GM19468 (cell line): Measurements from ENCODE around the gene ADAM15.

ENCODE experiments used
- ATAC-seq: cut with Tn5 transposase; IDR thresholded peaks from one replicate; pipeline ENCODE4 v1.9.1; 2021; ENCODE audit warnings: mild to moderate bottlenecking, moderate library complexity, moderate number of reproducible peaks; ENCODE audit not compliant: unreplicated experiment; ENCODE audit errors: extremely low read depth

The ADAM15 gene

DNA sequence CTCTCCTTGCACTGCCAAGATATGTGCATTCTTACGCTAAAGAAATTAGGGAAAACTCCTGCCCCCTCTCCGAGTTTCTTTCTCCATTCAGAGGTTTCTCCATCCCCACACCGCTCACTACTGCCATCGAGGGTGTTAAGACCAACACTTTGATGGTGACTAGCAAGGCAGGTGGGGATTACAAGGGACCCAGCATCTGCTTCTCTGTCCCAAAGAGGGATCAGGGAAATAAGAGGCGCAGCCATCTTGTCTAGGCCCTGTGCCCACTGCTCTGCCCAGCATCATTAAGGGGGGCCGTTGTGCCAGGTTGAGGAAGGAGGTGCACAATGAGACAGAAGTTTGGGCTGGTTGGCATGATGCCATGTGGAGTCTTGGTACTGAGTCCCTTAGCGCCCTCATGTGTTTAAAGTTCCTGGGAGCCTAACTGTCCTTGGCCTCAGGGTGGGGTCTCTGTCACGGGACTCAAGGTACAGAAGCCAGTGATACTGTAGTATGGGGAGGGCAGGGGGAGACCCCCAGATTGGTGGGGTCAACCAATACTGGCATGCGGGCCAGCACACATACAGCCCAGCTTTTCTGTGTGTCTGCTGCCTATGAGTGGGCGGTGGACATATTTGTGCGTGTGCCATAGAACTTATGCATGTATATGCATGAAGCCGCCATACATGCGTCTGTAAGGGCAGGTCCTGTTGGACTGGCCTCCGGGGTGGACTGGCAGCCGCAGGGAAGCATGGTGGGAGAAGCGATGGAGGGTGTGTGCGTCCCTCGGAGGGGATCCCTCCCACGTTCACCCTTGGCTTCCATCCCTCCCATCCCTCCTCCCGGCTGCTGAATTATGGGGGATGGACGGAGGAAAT is 33.0 kb downstream of the ADAM15 start:
- ATAC-seq = no peak

GRCh38 chr1:155084722-155085503 is 33.8 kb downstream of the ADAM15 start:
- ATAC-seq = peak; percentile 65

DNA sequence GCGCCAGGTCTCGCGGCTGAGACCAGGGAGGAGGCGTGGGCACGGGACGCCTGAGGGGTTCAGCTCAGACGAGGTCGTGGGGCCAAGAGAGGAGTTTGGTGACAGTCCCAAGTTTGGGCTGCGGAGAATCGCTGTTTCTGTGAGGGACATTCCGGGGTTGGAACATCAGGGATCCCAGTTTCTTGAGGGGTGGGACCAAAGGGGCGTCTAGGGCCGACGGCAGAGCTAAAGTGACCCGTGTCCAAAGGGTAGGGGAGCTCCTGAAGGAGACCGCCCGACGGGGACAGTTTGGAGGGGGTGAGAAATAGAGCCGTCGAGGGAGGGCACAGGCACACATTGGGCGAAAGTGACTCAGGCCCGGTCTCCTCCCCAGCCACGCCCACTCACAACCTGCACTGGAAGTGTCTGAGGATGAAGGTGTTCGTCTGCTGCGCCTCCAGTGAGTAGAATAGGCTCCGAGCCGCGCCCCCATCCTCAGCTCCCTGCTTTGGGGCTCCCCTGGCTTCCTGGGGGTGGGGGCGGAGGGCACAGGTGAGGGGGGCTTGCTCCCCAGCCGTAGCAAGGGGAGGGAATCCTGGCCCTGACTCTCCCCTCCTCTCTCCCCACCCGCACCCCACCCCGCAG is 34.5 kb downstream of the ADAM15 start:
- ATAC-seq = no peak

DNA sequence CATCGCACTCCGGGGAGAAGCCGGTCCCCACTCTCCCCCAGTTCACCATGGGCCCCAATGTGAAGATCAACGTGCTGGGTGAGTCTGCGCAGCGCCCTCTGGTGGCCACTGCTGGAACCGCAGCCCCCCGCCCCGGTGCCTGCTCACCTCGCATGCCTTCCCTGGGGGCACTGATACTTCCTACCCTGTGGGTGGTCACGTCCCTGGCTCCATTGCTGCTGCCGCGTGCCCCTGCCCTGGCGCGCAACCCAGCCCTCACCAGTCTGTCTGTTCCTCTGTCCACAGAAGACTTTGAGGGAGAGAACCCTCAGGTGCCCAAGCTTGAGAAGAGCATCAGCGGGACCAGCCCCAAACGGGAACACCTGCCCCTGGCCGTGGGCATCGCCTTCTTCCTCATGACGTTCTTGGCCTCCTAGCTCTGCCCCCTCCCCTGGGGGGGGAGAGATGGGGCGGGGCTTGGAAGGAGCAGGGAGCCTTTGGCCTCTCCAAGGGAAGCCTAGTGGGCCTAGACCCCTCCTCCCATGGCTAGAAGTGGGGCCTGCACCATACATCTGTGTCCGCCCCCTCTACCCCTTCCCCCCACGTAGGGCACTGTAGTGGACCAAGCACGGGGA is 35.1 kb downstream of the ADAM15 start:
- ATAC-seq = no peak

DNA sequence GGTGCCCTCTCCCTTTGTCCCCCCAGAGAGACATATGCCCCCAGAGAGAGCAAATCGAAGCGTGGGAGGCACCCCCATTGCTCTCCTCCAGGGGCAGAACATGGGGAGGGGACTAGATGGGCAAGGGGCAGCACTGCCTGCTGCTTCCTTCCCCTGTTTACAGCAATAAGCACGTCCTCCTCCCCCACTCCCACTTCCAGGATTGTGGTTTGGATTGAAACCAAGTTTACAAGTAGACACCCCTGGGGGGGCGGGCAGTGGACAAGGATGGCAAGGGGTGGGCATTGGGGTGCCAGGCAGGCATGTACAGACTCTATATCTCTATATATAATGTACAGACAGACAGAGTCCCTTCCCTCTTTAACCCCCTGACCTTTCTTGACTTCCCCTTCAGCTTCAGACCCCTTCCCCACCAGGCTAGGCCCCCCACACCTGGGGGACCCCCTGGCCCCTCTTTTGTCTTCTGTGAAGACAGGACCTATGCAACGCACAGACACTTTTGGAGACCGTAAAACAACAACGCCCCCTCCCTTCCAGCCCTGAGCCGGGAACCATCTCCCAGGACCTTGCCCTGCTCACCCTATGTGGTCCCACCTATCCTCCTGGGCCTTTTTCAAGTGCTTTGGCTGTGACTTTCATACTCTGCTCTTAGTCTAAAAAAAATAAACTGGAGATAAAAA is 35.9 kb downstream of the ADAM15 start:
- no peak for ATAC-seq

- ATAC-seq = no peak
Observed at GRCh38 chr1:155091071-155092051, 40.2 kb downstream of the ADAM15 start.

DNA sequence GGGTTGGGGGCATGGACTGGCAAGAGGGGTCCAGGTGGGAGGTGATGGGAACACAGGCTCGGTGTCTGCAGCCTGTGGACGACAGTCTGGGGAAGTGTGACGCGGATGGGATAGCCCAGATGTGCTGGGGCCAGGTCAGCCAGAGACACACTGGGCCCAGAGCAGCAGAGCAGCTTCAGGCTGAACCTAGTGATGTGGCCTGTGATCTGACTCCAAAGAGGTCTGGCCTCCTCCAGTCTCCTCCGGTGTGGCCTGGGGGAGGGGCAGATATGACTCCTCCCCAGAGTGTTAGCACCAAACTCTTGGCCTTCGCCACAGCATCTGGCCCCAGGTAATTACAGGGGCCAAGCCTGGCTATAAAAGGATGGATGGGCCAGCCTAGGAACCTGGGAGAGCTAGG is 41.0 kb downstream of the ADAM15 start:
- no peak for ATAC-seq

GRCh38 chr1:155092641-155093040 is 41.5 kb downstream of the ADAM15 start:
- no peak for ATAC-seq

DNA sequence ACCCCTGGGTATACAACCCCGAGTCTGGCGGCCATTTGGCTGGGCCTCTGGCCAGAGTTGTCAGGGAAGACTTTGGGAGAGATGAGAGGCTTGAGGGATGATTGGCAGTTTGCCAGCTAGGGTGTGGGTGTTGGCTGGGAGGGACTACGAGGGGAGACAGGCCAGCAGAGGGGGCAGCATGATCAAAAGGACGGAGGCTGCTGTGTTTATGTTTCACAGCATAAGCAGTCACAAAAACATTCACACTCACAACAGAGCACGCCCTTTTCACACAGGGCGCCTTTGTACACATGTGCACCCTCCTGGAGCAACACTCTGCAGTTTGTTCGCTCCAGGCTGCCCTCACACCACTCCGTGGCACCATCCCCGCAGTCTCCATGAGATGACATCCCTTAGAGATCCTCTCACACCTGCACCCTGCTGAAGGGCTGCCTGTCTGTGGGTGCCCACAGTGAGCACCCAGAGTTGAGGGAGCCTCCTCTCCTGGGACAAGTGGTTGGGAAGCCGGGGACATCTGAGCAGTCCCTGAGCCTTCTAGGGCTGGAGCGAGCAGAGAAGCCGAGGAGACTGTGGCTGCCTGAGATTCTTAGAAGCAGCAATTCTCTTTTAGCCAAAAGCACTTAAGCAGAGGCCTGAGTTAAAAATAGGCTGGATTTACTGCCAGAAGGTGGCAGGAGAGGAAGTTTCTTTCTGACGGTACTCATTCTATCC is 43.0 kb downstream of the ADAM15 start:
- no peak for ATAC-seq

- no peak for ATAC-seq
Observed at GRCh38 chr1:155094622-155094948, 43.5 kb downstream of the ADAM15 start.

- no peak for ATAC-seq
Observed at GRCh38 chr1:155099331-155099730, 48.2 kb downstream of the ADAM15 start.

- no peak for ATAC-seq
Observed at GRCh38 chr1:155103325-155103724, 52.2 kb downstream of the ADAM15 start.

DNA sequence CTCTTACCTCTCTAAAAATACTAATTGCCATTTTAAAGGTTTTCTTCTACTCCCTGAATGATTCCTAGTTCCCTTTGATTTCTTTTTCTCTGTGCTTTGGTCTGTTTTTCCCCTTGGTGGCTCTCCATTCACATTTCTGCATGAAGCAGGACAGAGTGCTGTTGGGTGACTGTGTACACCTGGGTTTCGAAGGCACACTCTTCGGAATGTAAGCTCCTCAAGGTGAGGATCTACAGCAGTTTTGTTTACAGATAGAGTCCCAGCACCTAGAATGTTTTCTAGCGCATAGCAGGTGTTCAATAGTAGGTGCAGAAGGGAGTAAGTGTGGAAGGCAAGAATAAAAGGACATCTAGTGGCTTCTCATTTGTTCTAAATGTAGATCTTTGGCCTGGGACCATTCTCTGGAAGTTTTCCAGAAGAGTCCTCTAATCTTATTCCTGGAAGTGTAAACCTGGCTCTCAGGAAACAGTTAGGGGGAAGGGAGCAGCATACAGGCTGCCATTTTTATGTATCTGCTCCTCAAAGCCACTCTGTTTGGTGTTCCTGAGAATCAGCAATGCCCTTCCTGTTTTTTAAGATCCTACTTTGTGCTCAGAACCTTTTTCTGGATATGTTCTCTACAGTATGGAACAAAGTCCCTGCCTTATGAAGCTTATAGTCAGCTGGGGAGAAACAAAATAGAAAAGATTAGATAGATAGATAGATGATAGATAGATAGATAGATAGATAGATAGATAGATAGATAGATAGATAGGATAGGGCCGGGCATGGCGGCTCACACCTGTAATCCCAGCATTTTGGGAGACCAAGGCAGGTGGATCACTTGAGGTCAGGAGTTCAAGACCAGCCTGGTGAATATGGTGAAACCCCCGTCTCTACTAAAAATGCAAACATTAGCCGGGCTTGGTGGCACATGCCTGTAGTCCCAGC is 53.8 kb downstream of the ADAM15 start:
- ATAC-seq = no peak

DNA sequence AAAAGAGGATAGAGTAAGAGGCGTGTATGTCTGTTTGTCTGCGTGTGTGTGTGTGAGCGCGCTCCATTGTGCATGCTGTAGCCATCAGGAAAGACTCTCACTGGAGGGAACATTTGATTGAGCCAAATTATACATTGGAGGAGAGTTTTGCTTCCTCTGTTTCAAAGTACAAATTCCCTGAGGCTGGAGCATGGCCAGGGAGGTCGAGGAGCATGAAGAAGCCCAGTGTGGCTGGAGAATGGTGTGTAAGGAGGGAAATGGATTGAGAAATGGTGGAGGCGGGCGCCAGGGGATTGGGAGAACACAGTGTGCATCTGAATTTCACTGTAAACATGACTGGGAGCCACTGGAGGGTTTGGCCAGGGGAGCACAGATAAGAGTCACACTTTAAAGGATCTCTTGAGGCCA is 54.5 kb downstream of the ADAM15 start:
- ATAC-seq = no peak

DNA sequence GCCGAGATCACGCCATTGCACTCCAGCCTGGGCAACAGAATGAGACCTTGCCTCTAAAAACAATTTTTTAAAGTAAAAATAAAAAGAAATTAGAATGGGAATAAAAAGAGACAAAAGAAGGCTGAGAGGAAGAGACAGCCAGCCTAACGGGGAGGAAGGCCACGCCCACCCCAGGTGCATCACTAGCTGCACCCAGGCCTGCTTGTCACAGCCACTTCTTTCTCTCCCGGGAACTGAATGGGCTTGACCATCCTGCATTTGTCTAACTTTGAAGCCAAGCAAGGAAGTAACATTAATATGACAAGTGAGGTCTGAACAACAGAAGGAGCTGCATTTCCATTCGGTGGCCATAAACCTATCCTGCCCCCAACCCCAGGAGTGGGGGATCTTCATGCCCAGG is 55.7 kb downstream of the ADAM15 start:
- no peak for ATAC-seq

DNA sequence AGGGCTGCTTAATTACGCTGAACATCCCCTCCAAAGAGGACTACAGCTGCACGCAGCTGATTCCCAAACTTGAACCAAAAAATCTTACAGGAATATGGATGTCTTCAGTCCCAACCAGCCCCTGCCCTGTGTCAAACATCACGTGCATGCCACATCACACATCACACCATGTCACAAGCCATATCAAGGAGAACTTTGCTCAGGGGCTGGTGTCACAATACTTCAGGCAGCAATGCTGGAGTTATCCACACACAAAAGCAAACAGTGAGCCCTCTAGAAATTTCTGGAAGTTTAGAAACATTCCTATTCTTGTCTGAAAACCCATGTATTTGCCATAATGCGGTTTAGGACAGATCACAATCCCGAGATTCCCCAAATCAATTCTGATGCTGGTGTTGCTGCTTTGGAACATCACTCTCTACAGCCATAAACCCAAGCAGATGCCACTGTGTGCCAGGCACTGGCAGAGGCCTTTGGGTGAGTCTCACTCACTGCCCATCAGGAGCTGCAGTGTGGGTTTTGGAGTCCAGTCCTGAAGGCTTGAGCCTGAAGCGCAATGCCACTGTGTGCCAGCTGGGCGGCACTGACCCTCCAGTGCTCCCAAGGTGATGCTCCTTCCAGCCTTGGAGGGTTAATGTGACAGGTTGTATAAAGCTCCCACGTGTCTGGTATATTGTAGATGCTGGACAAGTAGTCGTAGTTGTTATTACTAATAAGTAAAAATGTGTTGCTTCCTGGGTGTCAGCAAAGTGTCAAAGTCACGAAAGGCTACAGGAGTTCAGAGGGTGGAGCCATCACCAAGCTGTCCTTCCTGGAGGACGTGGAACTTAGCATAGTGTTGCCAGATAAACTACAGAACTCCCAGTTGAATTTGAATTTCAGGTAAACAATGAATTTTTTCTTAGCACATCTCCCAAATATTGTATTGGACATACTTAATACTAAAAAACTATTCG is 56.5 kb downstream of the ADAM15 start:
- no peak for ATAC-seq
